HG03575 (cell line): ENCODE results near the gene TBX18.

Source experiments
- ATAC-seq: cut with Tn5 transposase; IDR thresholded peaks from one replicate; pipeline ENCODE4 v1.9.1; 2021; ENCODE audit not compliant: unreplicated experiment, insufficient number of reproducible peaks, low FRiP score; ENCODE audit errors: extremely low read depth

The TBX18 gene

DNA sequence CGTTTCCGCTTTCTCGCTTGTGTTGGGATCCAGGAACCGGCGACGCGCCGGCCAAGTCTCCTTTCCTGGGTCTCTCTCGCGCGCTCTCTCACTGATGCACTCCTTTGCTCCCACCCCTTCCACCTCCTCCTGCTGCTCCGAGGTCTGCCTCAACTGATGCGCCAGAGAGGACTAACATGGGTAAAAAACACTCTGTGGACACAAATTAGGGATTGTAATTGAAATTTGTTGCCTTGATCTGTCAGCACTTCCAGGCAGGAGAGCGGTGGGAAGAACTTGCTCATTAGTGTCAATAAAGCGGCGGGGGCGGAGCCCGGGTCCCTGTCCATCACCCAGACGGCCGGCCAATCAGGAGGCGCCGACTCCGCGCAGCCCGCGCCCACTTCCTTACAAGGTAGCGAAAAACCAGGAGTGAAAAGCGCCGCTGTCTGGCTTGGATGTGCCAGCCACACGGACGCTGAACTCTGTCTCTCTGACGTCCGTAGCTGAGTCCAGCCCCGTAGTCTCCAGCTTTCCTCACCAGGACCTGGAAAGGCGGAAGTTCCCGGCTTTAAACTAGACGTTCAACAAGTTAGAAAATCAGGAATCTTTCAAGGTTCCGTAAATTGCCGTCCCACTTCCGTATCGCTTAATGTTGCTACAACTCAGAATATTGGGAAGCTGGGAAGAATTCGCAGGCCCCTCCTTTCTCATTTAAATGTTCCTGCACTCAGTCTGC lies at the start of gene TBX18:
TBX18 (minus strand) TSS at position 267 of the 718 bp plus-strand sequence. CDS start 417 bp downstream, outside the sequence.
- no peak for ATAC-seq

DNA sequence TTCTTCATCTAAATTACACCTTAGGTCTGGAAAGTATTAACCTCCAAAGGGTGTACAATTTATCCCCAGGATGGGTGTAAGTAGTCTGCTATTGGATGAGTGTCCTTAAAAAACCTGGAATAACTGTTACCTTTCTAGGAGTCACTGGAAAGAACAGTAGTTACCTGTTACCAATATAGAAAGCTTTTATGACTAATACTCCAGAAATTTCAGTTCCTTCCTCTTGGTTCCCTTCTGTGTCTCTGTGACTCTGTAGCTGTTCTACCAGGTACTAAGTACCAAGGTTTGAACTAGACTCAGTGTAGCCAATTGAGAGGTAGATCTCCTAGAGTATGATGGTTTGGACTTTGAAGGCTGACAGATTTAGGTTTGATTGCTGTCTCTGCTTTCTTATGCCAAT lies 47.0 kb upstream of the TBX18 start:
- ATAC-seq = no peak

DNA sequence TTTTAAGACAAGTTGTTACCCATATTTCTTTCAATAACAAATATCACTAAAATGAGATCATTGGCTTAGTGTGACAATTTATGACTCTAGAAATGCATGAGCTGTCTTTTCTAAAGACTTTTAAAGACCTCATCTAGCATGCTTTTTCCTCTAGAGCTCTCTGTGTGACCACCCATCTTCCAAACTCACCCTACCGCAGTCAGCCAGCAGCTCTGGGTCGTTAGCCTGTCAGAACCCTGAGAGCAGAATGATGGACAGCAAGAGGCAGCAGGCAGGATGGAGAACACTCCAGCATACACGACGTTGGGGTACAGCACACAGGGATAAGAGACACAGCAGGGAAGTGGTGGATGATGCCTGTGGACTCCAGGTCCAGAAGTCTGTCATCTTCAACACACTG lies 45.1 kb upstream of the TBX18 start:
- ATAC-seq = no peak

DNA sequence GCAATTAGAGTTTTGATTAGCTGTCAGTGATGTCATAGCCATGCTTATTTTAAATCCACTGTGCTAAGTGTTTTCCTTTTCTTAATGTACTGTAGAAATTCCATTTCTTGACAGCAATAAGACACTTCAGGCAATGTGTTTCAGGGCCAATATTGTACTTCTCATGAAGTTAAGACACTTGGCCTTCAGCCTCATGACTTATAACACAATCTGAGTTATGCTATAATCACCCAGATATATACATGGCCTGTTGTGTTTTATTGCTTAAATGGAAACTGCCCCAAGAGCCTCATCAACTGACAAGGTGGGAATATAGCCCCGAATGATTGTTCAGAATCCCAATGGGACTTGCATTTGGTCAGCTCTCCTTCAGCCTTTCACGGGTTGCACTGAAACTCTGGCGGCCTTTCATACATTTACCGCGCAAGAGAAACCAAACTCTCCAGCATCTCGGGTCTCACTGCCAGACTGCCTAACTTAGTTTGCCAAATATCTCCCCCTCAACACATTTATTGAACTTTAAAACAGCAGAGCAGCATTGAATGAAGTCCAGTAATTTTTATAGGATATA lies 44.2 kb upstream of the TBX18 start:
- no peak for ATAC-seq

DNA sequence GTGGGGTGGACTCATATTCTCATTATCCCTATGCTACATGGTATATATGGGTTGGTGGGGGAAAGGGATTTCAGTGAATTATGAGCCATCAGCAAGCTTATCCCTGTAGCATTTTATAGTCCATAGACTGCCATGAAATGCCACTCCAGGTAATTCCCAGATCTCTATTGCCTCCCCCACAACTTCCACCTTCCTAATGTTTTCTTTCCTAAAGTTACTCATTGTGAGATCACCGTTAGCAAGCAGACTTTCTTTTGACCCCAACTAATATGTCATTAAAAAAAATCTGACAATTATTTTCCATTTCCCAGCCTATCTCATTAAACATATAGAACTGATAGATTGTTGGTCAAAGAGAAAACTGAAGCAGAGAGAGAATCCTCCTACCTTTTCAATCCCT lies 40.7 kb upstream of the TBX18 start:
- no peak for ATAC-seq

DNA sequence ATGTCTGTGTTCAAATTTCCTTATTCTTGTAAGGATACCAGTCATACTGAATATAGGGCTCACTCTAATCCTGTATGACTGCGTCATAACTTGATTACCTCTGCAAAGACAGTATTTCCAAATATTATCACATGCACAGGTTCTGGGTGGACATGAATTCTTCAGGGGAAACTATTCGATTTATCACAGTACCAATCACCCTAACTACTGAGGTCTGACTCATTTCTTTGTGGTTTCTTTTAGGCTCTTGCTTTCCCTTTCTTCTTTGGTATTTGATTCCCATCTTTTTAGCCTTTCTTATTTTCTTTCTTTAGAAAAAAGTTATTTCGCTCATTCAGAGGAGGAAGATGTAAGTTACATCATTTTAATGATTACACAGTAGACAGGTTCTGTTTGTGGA lies 40.3 kb upstream of the TBX18 start:
- ATAC-seq = no peak

DNA sequence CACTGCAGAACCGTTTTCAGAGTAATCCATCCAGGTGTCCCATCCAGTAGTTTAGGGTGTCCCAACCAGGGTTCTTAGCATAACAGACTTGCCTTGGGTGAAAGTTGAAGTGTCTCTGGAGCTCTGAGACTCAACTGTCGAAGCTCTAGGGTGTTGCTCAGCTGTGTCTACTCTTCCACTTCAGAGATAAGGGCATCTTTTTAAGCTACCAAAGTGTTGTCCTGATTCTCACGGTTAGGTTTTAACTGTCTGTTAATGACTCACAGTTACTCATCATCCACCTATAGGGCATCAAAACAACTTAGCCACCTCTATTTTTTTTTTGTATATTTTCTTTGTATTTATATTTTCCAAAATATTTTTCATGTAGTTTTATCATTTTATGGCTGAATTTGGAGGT lies 36.9 kb upstream of the TBX18 start:
- ATAC-seq = no peak

DNA sequence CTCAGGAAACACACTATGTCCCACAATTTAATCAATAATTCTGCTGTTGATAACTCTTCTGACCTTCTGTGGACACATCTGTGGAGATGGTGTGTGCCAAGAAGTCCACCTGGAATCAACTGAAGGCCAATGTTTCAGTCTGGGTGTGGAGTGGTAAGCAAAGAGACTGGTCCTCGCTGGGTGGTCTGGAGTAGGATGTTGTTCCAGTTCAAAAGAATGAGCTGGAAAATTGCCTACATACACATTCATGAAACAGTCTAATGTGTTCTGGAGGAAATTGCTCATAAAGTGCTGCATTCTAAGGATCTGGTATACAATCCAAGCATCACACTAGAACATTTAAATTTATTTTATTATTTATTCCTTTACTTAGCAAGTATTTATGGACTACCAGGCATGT lies 33.9 kb upstream of the TBX18 start:
- no peak for ATAC-seq

DNA sequence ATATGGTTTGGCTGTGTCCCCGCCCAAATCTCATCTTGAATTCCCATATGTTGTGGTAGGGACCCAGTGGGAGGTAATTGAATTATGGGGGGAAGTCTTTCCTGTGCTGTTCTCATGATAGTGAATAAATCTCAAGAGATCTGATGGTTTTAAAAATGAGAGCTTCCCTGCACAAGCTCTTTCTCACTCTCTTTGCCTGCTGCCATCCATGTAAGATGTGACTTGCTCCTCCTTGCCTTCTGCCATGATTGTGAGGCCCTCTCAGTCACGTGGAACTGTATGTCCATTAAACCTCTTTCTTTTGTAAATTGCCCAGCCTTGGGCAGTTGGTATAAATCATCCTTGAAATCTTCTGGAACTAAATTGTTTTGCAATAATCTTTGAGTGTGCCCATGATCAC lies 31.9 kb upstream of the TBX18 start:
- no peak for ATAC-seq

DNA sequence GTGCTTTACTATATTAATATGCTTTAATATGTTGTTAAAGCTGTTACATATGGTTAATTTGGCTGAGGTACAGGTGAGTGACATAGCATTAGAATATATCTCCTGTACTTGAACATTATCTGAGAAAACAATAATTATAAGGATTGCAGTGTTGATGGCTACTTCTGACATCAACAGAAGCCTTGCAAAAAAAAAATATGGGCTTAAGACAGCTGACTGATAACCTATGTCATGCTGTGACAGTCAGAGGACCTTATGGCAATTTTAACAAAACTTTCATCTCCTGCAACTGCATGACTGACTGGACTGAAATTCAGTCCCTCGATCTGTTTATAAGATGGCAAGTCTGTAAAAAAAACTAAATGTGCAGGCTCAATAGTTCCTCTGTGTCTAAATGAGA lies 27.5 kb upstream of the TBX18 start:
- ATAC-seq = no peak

DNA sequence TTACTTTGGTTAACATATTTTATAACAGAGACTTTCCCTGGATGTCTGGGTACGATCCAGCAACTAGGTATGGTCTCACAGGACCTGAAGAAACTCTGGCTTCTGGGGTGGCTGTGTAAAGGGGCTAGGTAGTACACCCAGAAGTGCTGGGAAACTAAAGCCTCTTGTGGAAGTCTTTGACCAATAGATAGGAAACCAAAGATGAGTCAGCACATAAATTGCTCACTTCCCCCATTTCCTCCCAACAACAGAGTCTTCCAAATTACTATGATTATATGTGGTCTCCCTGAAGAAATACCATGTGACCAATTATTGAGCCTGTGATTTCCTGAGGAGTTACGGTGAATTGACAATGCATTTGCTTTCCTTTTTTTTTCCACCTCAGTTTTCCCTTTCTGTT lies 26.8 kb upstream of the TBX18 start:
- no peak for ATAC-seq

DNA sequence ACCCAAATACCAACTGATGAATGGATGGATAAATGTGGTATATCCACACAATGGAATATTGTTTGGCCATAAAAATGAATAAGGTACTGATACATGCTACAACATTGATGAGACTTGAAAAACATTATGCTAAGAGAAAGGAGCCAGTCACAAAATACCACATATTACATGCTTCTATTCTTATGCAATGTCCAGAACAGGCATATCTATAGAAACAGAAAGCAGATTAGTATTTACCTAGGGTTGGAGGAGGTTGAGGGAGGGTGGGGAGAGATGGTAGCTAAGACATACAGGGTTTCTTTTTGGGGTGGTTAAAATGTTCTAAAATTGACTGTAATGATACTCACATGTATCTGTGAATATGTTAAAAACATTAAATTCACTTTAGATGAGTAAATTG lies 24.8 kb upstream of the TBX18 start:
- ATAC-seq = no peak

DNA sequence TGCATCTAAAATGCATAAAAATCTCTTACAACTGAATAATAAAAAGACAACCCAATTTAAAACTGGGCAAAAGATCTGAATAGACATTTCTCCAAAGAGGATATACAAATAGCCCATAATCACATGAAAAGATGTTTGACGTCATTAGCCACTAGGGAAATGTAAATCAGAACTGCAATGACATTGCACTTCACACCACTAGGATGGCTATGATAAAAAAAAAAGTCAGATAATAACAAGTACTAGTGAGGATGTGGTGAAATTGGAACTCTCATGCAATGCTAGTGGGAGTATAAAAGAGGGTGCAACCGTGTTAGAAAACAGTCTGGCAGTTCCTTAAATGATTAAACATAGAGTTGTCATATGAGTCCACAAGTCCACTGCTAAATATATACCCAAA lies 24.3 kb upstream of the TBX18 start:
- no peak for ATAC-seq

DNA sequence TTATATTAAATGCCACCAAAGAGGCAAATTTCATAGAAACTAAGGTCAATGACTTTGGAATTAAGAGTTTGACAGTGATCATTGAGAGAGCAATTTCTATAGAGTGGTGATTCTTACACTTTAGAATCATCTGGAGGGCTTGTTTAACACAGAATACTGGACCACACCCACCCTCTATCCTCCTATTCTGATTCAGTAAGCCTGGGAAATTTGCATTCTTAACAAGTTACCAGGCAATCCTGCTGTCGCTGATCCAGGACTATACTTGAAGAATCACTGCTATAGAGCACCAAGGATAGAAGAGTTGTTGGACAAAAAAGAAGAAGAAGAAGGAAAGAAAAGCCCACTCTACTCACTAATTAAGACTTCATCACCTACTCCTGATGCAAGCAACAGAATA lies 21.3 kb upstream of the TBX18 start:
- no peak for ATAC-seq

DNA sequence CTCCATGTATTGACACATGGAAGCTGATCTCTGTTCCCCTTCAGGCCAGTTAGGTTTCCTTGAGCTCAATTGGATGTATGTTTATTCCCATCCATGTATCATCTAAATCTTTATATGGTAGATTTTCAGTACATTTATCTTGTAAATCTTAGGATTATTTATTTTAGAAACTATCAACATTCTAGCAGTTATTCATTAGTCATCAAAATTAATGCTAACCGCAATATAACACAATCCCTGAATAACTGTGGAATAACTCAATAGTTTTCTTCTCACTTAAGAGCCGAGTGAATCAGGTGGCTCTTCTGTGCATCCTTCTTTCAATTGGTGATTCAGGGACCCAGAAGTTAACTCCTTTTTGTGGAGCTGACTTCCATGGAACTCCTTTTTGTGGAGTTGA lies 15.5 kb upstream of the TBX18 start:
- no peak for ATAC-seq

DNA sequence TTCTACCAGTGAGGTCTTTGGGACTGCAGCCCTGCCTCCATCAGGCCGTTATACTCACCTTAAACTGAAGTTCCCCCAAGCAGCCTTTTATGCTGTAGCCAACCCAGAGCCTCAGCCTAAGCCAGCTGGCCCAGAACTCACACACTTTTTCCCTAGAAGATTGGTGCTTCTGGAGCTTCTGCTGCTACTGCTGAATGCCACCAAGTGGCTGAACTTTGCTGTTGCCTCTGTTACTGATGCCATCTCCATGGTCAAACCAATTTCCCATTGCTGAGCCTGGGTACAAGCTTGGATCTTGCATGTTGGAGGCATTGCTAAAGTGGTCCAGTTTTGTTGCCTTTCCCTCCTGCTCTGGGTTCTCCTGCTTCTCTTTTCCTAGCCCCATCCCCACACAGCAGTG lies 15.0 kb upstream of the TBX18 start:
- no peak for ATAC-seq

DNA sequence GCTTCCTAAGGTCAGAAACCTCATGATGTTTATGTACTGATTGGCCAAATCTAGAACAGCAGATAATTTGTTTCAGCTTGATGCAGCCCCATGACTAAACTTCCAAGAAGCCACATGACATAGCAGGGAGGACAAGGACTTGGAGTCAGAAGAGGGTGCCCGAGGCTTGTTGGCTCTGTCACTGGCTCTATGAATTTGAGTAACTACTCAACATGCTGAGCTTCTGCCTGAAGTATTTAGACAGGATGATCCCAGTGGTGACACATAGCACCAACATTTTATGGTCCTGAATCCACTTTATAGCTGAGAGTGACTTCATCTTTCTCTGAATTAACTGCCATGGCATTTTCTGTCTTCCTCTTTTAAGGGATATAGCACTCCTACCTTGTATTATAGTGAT lies 13.5 kb upstream of the TBX18 start:
- no peak for ATAC-seq

DNA sequence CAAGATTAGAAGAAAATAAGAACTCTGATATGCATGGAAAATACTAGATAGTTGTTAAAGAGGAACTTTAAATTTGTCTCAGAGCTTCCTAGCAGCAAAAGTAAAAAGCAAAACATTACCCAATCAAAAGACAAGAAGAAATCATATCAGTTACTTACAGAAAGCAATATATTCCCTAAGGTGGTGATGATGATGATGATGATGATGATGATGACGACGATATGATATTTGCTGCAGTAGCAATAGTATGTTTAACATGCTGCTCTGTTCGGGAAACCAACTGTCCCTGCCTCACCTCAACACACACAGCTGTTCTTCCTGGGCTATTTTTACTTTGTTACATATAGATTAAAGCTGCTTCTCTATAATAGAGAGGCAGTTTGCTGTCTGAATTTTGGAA lies 12.0 kb upstream of the TBX18 start:
- ATAC-seq = no peak

DNA sequence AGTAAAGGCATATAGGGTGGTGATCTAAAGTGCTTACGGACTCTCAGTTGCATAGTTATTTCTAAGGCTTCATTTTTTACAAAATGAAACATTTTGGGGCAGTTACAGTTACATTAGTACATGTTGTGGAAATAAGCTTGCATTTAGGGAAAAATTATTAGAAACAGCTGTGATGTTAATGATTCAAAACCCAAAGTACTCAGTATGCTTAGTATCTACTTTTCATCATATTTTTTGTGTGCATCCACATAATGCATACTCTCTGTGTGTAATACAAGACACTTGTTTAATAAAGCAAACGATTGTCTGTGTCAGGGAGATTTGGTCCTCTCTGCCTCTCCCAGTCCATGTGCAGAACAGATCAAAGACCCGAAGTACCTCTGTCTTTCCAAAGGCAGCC lies 11.4 kb upstream of the TBX18 start:
- ATAC-seq = no peak

DNA sequence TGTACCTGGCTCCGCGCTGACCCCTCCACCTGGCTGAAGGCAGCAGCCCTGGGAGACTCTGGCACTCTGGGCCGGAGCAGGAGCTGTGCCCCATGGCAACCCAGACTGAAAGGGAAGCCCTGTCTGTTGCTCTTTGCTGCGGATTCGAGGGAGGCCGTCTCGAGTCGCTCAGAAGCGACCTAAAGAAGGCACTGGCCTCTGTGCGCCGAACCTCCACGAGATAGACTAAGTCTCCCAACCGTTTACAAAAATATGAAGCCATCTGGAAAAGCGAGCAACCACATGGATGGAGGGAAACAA lies 10.5 kb upstream of the TBX18 start:
- no peak for ATAC-seq
